Stromal cell of bone marrow (primary cell): ENCODE measurements around the gene NUP210L.
"Not testable (repeated sequence)": the region's sequence is repeated elsewhere in the genome, so short reads cannot be mapped to it uniquely, and the experiment has no call there.

ENCODE experiments used
- DNase-seq: peaks from one replicate; pipeline ENCODE4 v3.0.0-alpha.2; 2012; ENCODE audit warnings: low read depth

Gene NUP210L

GRCh38 chr1:153991806-153992205, 163.1 kb downstream of the NUP210L start:
- DNase-seq, result no peak

GRCh38 chr1:153991151-153991630, 163.7 kb downstream of the NUP210L start:
- DNase-seq, result no peak

GRCh38 chr1:153990468-153991150, 164.3 kb downstream of the NUP210L start, which contains the start of gene RPS27:
RPS27 (plus strand) TSS chr1:153990762; CDS start chr1:153990797, 35 bp downstream.
- peak; percentile 97 for DNase-seq

- no peak for DNase-seq
Observed at GRCh38 chr1:153987621-153988020, 167.3 kb downstream of the NUP210L start.

GRCh38 chr1:153985941-153986761, 168.7 kb downstream of the NUP210L start, which contains the start of gene RAB13:
RAB13 (minus strand) TSS chr1:153986339; CDS start chr1:153986236, 103 bp downstream.
- DNase-seq, result peak; percentile 86

GRCh38 chr1:153985341-153985912, 169.4 kb downstream of the NUP210L start:
- peak; percentile 73 for DNase-seq

- no peak for DNase-seq
Observed at GRCh38 chr1:153984123-153984894, 170.6 kb downstream of the NUP210L start.

GRCh38 chr1:153981735-153982134, 173.1 kb downstream of the NUP210L start:
- not testable (repeated sequence) for DNase-seq

- not testable (repeated sequence) for DNase-seq
Observed at GRCh38 chr1:153979091-153979490, 175.8 kb downstream of the NUP210L start.

- DNase-seq, result no peak
Observed at GRCh38 chr1:153978274-153978909, 176.5 kb downstream of the NUP210L start.

- DNase-seq, result peak; percentile 74
Observed at GRCh38 chr1:153977250-153978240, 177.3 kb downstream of the NUP210L start, which contains the start of gene JTB. JTB (minus strand) TSS chr1:153977674; CDS start chr1:153977252, 422 bp downstream.

GRCh38 chr1:153976819-153977249, 178.0 kb downstream of the NUP210L start:
- DNase-seq, result no peak

GRCh38 chr1:153973525-153973924, 181.3 kb downstream of the NUP210L start:
- DNase-seq, result no peak

- no peak for DNase-seq
Observed at GRCh38 chr1:153973071-153973470, 181.8 kb downstream of the NUP210L start.

- no peak for DNase-seq
Observed at GRCh38 chr1:153970346-153970745, 184.5 kb downstream of the NUP210L start.

GRCh38 chr1:153968972-153969371, 185.9 kb downstream of the NUP210L start:
- DNase-seq, result no peak

- DNase-seq, result no peak
Observed at GRCh38 chr1:153968408-153968807, 186.5 kb downstream of the NUP210L start.

GRCh38 chr1:153968000-153968363, 186.9 kb downstream of the NUP210L start:
- DNase-seq, result no peak

GRCh38 chr1:153967107-153967999, 187.5 kb downstream of the NUP210L start, which contains the start of gene CREB3L4:
CREB3L4 (plus strand) TSS chr1:153967902; CDS start chr1:153968526, 624 bp downstream.
- peak; percentile 98 for DNase-seq
